ELR (cell line): ENCODE results near the gene PIKFYVE.
A peak's percentile ranks its signal among the peaks of the same experiment; 100 is the strongest.
"Not testable (repeated sequence)": the region's sequence is repeated elsewhere in the genome, so short reads cannot be mapped to it uniquely, and the experiment has no call there.

ENCODE experiments used
- DNase-seq: peaks from one replicate; pipeline ENCODE4 v3.0.0-alpha.2; 2015; ENCODE audit warnings: low read depth

Gene PIKFYVE

DNA sequence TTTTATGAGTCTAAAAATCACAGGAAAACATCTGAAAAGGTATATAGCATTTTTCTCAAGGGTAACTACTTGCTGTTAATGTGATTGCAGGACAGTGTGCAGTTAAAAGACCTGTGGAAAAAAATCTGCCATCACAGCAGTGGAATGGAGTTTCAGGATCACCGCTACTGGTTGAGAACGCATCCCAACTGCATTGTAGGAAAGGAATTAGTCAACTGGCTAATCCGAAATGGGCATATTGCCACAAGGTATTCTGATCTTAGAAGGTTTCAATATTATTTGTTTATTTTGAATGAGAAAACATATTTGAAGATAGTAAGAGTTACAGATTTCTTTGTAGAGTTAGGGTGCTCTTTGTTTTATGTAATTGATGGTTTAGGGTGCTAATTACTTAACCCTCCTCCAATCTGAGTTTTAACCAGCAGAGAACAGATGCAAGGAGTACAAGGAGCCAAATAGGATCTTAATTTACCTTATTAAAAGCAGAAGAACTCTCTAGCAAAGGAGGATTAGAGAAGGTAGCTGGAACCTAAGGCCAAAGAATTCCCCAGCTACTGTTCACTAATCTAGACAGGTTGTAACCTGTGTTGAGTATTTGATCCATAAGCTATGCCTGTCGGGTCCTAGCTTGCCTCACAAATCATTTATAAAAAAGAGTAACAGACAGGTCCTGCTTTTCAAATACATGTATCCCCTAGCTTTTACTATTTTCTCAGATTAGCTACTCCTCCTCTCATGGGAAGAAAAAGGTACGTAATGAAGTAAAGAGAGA is 35.0 kb downstream of the PIKFYVE start:
- DNase-seq = no peak

DNA sequence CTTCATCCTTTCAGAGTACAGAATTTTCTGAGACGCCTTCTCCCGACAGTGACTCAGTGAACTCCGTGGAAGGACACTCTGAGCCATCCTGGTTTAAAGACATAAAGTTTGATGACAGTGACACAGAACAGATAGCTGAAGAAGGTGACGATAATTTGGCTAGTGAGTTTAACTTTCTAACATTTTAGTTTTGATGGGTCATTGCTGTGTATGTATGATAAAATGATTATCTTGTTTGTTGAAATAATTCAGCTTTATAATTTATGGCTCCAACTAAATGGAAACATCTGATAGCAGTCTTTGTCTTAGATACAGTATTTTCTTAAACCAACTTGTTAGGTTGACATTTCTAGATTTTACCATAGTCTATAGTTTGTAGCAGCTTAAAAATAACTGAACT is 38.1 kb downstream of the PIKFYVE start:
- no peak for DNase-seq

DNA sequence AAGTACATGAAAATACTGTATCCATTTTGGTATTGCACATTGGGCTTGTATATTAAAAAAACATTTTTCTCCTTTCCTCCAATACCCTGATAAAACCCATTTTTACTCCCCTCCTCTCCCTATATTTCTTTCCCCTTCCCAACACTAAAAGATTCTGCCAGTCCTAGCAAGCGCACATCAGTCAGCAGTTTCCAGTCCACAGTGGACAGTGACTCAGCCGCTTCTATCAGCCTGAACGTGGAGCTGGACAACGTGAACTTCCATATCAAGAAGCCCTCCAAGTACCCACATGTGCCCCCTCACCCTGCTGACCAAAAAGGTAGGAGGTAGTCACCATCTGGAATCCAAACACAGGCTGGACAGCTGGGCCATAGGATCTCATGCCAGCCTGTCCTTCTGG is 38.6 kb downstream of the PIKFYVE start:
- no peak for DNase-seq

DNA sequence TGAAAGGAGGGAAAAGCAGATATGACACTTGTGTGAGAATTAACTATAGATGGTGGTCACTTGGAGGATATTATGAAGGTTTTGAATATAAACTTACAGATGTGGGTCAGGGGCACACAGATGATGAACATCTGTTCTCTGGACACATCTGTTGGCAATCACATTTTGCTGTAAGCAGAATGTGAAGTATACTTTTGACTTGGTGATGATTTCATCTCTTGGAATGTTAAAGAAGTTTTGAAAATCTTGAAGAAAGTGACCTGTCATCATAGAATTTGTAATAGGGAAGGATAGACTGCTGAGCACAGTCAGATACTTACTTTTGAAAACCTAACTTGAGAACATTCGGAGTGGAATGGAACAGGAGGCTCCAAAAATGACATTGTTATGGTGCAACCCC is 40.2 kb downstream of the PIKFYVE start:
- peak; percentile 15 for DNase-seq

DNA sequence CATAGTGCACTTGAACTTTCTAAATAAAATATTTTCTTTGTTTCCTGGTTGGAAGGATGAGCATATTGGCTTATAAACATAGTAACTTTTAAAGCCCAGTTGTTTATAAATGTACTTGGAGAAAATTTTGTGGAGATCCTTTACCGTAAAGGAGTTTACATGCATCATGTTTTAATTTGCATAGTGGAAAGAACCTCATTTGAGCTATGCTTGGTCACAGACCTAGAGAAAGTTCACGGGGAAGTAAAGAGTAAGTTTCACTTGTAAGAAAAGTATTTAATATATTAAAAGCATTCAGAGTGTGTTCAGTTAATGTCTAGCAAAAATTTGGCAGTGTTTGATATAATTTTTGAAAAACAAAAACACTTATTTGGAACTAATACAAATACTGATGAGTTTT is 45.3 kb downstream of the PIKFYVE start:
- no peak for DNase-seq

DNA sequence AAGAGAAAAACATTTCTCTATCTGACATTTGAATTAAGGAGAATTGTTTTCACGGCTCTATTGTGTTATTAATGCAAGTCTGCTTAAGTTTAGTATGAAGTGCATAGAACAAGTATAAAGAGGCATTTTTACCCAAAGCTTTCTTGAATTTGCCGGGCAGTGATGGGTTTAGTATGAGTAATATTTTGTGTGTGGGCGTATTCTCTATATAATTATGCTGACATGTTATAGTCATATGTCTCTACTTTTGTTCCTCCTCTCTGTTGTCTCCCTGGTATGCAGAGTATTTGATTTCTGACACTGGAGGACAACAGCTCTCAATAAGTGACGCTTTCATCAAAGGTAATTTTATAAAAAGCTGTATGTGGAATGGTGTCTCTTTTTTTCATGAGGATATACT is 45.9 kb downstream of the PIKFYVE start:
- DNase-seq = peak; percentile 15

DNA sequence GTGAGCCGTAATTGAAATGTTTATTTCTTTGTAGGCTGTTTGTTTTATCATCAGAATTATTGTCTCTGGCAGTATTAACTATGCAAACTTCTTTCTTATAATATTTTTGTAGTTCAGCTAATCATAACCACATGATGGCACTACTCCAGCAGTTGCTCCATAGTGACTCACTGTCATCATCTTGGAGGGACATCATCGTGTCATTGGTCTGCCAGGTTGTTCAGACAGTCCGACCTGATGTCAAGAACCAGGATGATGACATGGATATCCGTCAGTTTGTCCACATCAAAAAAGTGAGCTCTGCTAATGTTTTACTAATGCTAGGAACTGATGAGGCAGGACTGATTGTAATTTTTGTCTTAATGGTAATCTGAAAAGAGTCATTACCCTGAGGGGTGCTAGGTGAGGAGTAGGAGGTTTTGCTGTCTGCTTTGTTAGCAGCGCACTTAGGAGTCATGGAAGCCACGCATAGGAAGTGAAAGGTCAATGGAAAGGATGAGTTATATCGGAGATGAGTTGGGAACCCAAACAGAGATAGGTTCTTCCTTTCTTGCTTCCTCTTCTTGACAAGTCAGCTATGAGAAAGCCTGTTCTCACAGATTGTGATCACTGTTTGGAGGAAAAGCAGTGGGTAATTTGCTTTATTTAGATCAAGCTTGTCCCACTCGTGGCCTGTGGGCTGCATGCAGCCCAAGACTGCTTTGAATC is 49.2 kb downstream of the PIKFYVE start:
- peak; percentile 25 for DNase-seq

DNA sequence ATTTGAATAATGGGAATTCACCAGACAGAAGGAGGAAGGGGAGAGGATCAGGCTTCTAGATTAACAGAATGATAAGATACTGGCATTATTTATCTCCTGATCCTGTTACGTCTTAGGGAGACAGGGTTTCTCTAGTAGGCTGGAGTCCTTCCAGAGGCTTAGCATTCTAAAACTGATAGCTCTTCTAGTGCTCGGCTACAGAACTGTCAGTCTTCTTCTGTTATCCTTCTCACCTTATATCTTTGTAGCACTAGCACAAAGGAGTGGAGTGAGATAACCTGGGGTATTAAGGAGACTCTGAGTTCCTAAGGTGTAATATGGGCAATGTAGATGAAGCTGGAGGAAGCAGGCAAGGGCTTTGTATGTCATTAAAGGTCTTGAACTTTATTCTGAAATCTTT is 52.1 kb downstream of the PIKFYVE start:
- no peak for DNase-seq

DNA sequence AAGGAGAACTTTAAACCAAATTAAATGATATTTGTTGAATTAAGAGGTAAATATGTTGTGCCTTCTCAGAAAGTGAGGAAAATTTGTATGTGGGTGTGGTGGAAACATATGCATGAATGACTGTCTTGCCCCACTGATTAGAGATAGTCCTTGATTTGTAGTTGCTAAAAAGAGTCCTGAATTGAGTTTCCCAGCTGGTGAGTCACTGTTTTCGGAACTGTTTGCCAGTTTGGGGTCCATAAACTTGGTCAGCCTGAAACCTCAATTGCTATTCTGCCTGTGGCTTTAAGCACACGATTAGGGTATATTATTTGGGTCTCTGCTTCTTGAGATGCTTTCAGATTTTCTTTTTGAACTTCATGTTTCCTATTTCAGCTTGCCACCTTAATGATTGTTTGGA is 53.3 kb downstream of the PIKFYVE start:
- DNase-seq = no peak

DNA sequence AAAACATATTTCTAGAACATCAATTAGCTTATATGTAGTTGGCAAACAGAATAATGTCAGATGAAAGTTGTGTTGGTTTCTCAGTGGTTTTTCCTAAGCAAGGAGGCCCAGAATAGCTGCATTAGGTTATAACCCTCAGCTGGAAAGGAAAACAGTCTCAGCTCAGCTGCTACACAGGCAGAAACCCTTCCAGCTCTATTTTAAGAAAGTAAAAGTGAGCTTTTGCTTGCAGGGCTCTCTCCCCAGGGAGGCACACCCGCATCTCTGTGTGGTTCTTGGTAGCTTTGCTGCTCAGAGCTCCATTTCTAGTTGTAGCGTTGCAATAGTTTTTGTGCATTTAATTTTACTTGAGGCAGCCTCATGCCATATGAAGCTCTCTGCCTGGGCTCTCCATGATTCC is 54.6 kb downstream of the PIKFYVE start:
- DNase-seq = no peak

DNA sequence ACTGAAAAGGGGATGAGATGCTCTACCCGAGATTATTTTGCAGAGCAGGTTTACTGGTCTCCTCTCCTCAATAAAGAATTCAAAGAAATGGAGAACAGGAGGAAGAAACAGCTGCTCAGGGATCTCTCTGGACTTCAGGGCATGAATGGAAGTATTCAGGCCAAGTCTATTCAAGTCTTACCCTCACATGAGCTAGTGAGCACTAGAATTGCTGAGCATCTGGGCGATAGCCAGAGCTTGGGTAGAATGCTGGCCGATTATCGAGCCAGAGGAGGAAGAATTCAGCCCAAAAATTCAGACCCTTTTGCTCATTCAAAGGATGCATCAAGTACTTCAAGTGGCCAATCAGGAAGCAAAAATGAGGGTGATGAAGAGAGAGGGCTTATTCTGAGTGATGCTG is 60.0 kb downstream of the PIKFYVE start:
- no peak for DNase-seq

DNA sequence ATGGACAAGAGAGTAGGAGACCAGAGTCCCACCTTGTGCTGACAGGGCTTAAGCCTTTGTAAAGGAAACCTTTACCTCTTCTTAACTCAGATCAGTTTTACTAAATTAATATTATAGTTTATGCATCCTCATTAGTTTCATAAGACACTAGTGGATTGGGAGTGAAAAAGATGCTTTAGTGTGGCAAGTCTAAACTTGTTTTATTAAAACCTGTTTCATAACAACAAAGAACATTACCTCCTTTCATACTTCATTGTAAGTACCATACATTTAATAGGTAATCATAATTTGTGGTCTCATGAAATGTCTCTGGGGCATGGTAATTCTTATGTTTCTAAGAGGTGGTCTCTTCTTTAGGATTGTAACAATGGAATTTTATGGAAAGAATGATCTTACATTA is 63.4 kb downstream of the PIKFYVE start:
- DNase-seq = no peak

DNA sequence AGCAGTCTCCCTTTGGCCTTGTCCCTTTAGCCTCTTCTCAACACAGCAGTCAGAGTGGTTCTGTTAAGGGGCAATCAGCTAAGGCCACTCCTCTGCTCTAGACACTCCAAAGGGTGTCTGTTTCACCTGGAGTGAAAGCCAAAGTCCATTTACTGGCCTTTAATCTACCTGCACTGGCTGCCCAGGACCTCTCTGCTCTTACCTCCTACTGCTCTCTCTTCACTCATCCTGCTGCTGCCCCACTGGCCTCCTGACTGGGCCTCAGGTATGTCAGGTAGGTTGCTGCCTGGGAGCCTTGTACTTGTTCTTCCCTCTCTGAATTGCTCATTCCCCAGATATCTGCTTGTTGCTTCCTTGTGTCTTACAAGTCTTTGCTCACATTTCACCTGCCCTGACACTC is 68.2 kb downstream of the PIKFYVE start:
- no peak for DNase-seq

DNA sequence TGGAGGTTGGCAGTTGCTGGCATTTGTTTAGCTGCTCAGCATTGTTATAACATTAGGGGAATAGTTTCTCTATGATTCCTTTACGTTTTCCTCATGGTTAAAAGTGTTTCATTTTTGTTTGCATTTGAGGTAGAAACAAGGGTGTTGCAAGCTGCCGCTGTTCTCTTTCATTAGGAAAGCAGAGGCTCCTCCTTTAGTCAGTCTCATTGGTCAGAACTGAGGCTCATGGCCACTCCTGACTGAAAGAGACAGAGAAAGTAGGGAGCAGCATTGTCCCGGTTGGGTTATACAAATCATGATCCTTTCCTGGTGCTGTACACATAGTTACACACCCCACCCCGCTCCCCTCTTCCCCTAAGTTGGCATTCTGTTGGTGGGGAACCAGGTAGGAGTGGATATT is 80.7 kb downstream of the PIKFYVE start:
- DNase-seq = no peak

DNA sequence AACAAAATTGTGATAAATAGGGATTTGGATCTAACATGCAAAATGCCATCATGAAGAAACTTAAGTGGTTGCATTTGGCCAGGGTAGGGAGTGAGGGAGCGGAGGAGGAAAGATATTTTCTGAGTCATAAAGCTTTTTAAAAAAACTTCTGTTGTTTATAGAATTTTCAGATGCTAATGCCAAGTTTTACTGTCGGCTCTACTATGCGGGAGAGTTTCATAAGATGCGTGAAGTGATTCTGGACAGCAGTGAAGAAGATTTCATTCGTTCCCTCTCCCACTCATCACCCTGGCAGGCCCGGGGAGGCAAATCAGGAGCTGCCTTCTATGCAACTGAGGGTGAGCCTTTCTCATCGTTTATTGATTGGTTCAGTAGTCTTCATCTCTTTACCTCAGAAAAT is 84.6 kb downstream of the PIKFYVE start:
- no peak for DNase-seq

DNA sequence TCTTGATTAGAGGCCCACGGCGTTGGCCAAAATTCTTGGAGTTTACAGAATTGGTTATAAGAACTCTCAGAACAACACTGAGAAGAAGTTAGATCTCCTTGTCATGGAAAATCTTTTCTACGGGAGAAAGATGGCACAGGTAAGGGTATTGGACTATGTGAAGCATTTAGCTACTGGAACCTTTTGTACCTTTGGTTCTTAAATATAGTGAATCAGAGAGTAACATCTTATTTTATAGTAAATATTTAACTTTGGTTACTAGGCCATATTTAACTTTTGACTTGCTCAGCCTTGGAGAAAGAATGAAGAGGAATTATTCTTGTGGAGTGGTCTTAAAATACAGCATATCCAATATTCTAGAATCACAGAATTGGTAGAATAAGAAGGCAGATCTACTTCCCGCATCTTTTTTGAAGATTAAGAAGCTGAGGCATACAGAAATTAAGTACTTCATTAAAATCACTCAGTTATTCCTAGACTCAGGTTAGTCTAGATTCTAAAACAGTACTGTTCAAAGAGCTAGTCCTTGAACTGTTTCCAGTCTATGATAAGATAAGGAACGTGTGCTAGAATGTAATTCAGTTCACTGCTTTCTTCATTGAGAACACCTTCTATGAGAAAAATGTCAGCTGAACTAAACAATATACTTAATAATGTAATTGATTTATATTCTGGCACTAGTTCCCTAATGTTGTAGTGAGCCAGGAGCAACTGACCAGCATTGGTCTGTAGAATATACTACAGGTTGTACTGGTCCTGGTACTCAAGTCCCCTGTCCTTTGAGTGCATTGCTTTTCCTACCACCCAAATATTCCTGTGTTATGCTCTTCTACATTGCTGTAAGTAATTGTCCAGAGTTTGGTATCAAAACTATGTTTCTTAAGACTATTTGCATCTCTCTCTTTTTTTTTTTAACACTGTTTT is 86.9 kb downstream of the PIKFYVE start:
- DNase-seq = no peak

DNA sequence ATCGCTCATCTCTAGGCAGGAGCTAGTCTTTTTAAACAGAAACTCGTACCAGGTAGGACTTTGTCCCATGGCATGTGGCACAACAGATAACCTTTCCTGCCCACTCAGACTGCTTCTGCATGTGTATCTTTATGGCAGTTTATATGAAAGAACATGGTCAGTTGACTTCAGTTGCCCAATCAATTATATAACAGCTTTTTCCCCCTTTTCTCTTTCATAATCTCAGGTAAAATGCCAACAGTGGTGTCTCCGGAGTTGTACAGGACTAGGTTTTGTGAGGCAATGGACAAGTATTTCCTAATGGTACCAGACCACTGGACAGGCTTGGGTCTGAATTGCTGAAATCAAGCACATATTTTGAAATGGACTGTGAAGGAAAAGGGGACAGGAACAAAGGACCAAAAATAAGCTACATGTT is 88.9 kb downstream of the PIKFYVE start:
- no peak for DNase-seq

DNA sequence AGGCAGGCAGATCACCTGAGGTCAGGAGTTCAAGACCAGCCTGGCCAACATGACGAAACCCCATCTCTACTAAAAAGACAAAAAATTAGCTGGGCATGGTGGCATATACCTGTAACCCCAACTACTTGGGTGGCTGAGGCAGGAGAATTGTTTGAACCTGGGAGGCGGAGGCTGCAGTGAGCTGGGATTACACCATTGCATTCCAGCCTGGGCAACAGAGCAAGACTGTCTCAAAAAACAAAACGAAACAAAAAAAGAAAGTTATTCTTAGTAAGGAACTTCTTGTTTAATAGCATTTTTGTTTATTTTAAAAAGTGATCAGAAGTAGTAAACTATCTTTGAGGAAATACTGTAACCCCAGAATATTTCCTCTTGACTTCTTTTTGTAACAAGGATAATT is 90.4 kb downstream of the PIKFYVE start:
- DNase-seq = not testable (repeated sequence)

DNA sequence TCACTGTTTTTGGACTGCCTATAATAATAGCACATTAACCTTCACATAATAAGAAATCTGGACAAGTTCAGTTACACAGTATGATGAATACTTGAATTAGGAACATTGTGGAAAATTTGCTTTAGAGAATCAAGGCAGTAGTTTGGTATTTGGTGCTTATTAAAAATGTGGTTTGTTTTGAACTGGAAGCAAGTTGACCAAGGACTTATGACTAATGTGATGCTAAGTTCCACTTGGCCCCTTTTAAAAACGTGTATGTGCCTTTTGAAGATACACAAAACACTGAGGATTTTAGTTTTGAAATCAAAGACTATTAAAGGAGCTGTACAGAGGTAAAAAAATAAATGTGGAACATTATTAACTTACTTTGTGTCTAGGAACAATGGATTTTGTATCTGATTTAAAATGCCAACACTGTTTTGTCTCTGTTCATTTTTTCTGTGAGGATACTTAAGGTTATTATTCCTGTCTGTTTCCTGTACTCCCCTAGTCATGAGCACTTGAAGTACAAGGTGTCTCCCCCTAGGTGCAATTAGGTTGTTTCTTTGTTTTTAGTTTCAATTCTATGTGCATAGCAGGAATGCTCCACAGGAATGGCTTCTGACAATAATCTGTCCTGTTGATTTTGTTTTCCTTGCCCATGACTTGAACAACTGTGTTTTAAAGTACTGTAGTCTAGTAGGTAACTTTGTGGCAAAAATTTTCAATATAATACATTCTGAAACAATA is 91.0 kb downstream of the PIKFYVE start:
- DNase-seq = peak; percentile 13

DNA sequence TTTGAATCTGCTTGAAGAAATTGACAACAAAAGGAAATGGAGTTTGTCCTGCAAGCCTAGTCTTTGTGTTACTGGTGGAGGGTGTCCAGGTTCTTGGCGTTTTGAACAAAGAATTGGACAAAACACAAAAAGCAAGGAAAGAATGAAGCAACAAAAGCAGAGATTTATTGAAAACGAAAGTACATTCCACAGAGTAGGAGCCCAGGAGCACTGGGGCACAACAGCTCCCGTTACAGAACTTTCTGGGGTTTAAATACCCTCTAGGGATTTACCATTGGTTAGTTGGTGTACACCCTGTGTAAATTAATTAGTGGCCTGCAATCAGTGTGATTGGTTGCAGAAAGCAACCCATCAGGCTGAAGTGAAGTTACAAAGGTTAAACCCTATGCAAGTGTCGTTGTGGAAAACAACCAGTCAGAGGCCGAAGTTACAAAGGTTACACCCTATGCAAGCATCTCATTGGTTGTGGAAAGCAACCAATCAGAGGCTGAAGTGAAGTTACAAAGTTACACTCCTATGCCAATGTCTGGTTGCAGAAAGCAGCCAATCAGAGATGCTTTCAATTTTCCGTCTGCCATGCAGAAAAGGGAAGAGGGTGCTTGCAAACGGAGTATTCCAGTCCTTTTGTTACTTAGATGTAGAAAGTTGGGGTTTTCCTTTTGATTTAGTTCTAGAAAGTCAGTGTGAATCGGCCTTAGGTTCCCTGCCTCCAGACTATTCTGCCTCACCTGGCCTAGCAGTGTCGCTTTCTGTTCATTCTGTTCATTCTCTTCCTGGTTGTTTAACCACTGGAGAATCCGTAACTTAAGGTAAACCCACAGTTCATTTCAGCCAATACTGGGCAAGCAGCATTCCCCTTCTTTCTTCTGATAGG is 92.9 kb downstream of the PIKFYVE start:
- DNase-seq = no peak

DNA sequence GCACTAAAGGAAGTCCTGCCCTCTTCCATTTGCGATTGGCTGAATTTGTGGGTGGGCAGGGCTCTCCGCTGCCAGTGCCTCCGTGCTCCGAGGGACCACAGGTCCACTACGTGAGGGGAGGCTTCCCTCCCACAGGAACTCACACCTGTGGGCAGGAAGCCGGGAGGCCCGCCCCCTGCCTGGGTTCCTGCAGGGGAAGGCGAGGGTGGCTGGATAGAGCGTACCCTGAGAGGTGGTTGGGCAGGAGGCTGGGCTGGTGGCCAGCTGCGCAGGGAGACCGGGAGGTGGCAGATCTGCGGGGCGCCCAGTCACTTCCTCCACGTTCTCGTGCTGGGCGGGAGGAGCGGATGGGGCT is 93.6 kb downstream of the PIKFYVE start:
- no peak for DNase-seq
